NT2/D1 (cell line): Measurements from ENCODE around the gene INSR.

Source experiments
- DNase-seq: peaks from one replicate; pipeline ENCODE4 v3.0.0-alpha.2; 2011; ENCODE audit warnings: low read depth, low spot score
- H3K27me3 ChIP-seq: 2 replicates; pipeline ENCODE4 v1.6.0; 2011; ENCODE audit warnings: mild to moderate bottlenecking; ENCODE audit not compliant: insufficient read length, insufficient read depth
- H3K36me3 ChIP-seq: 2 replicates; pipeline ENCODE4 v1.6.1; 2011; ENCODE audit warnings: mild to moderate bottlenecking, low read length, mixed read lengths; ENCODE audit not compliant: insufficient read depth, insufficient read length
- H3K4me1 ChIP-seq: 2 replicates; pipeline ENCODE4 v1.5.1; 2011; ENCODE audit not compliant: insufficient read depth, insufficient read length
- H3K4me3 ChIP-seq: 2 replicates; pipeline ENCODE4 v1.5.1; 2011; ENCODE audit warnings: low read depth; ENCODE audit not compliant: insufficient read length
- H3K9ac ChIP-seq: 2 replicates; pipeline ENCODE4 v1.6.0; 2011; ENCODE audit warnings: low read depth; ENCODE audit not compliant: insufficient read length
- H3K9me3 ChIP-seq: 2 replicates; pipeline ENCODE4 v1.5.1; 2011; ENCODE audit warnings: mild to moderate bottlenecking, low read length; ENCODE audit not compliant: insufficient read depth
- SUZ12 ChIP-seq: IDR thresholded peaks from 2 replicates; pipeline ENCODE4 v1.6.1; 2011; ENCODE audit not compliant: insufficient read length, insufficient read depth; ENCODE audit errors: extremely low read depth
- YY1 ChIP-seq: IDR thresholded peaks from 2 replicates; pipeline ENCODE4 v1.6.1; 2011; ENCODE audit not compliant: insufficient read length, insufficient read depth
- ZNF274 ChIP-seq: IDR thresholded peaks from 2 replicates; pipeline ENCODE4 v1.6.1; 2011; ENCODE audit warnings: mild to moderate bottlenecking, low read depth, low read length

The INSR gene

GRCh38 chr19:7263066-7263465, 31.1 kb downstream of the INSR start:
- TF ChIP-seq YY1, result no peak
- no peak for TF ChIP-seq SUZ12
- no peak for TF ChIP-seq ZNF274
- H3K27me3 ChIP-seq, result no peaks in the 10 kb centered on the region
- peaks cover 9% of the 10 kb centered on the region for H3K4me1 ChIP-seq
- no peak for DNase-seq
- no peak overlapping the region for H3K4me3 ChIP-seq
- H3K9me3 ChIP-seq, result 0 out of 2 replicates have a peak, but pooled peaks cover 5% of the 10 kb centered on the region
- H3K36me3 ChIP-seq, result peaks cover 10% of the 10 kb centered on the region
- no peak overlapping the region for H3K9ac ChIP-seq

- Histone ChIP-seq H3K36me3 (peaks cover 10% of the 10 kb centered on the region), H3K4me3 (no peak overlapping the region), H3K9ac (no peak overlapping the region), H3K4me1 (peaks cover 9% of the 10 kb centered on the region), H3K9me3 (0 out of 2 replicates have a peak, but pooled peaks cover 5% of the 10 kb centered on the region), H3K27me3 (no peaks in the 10 kb centered on the region)
- DNase-seq, result no peak
- TF ChIP-seq ZNF274 (no peak), YY1 (no peak), SUZ12 (no peak)
Observed at GRCh38 chr19:7262470-7262869, 31.7 kb downstream of the INSR start.

- H3K36me3 ChIP-seq, result no peaks in the 10 kb centered on the region
- TF ChIP-seq YY1, result no peak
- peaks cover 10% of the 10 kb centered on the region for H3K4me1 ChIP-seq
- H3K27me3 ChIP-seq, result no peaks in the 10 kb centered on the region
- H3K4me3 ChIP-seq, result no peak overlapping the region
- H3K9ac ChIP-seq, result peak overlapping the region; percentile 32
- H3K9me3 ChIP-seq, result no peaks in the 10 kb centered on the region
- DNase-seq, result no peak
Observed at GRCh38 chr19:7260161-7260560, 34.1 kb downstream of the INSR start.

- Histone ChIP-seq H3K9ac (no peak overlapping the region), H3K36me3 (no peaks in the 10 kb centered on the region), H3K4me3 (no peak overlapping the region), H3K27me3 (no peaks in the 10 kb centered on the region), H3K4me1 (peaks cover 12% of the 10 kb centered on the region), H3K9me3 (no peaks in the 10 kb centered on the region)
- DNase-seq, result no peak
- no peak for TF ChIP-seq ZNF274
Observed at GRCh38 chr19:7258840-7259395, 35.3 kb downstream of the INSR start.

DNA sequence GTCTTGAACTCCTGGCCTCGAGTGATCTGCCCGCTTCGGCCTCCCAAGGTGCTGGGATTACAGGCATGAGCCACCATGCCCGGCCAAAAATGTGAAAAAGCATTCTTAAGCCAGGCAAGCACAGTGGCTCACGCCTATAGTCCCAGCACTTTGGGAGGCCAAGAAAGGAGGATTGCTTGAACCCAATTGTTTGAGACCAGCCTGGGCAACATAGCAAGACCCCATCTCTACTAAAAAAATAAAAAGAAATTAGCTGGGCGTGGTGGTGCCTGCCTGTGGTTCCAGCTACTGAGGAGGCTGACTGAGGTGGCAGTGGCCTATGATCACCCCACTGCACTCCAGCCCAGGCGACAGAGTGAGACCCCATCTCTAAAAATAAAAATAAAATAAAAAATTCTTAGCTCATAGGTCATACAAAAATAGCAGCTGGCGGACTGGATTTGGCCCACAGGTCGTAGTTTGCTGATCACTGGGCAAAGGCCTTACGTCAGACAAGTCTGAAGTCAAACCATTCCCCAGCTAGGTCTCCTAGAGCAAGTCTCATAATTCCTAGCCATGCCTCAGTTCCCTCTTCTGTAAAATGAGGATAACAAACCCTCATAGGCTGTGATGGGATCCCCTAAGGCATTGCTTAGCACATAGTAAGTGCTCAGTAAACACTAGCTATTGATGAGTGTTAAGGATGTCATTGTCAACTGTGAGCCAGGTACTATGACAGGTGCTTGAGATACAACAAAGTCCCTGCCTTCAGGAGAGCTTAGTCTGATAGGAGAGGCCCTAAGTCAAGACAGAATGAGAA, 36.0 kb downstream of the INSR start:
- TF ChIP-seq SUZ12 (no peak), YY1 (no peak), ZNF274 (no peak)
- Histone ChIP-seq H3K36me3 (no peaks in the 10 kb centered on the region), H3K4me3 (no peak overlapping the region), H3K9ac (no peak overlapping the region), H3K27me3 (no peaks in the 10 kb centered on the region), H3K4me1 (peaks cover 12% of the 10 kb centered on the region), H3K9me3 (no peaks in the 10 kb centered on the region)
- DNase-seq, result no peak

- Histone ChIP-seq H3K36me3 (no peaks in the 10 kb centered on the region), H3K9ac (no peak overlapping the region)
Observed at GRCh38 chr19:7257148-7258040, 36.8 kb downstream of the INSR start.

GRCh38 chr19:7255631-7256030, 38.6 kb downstream of the INSR start:
- Histone ChIP-seq H3K4me1 (peaks cover 7% of the 10 kb centered on the region), H3K4me3 (no peak overlapping the region)

More at GRCh38 chr19:7257148-7258040, 36.8 kb downstream of the INSR start:
- Histone ChIP-seq H3K4me3 (no peak overlapping the region), H3K4me1 (peaks cover 7% of the 10 kb centered on the region), H3K9me3 (no peaks in the 10 kb centered on the region), H3K27me3 (no peaks in the 10 kb centered on the region)
- TF ChIP-seq YY1, result no peak
- no peak for TF ChIP-seq ZNF274
- TF ChIP-seq SUZ12, result no peak
- DNase-seq, result no peak

More at GRCh38 chr19:7255631-7256030, 38.6 kb downstream of the INSR start:
- no peak overlapping the region for H3K9ac ChIP-seq
- DNase-seq, result no peak
- no peak for TF ChIP-seq ZNF274
- no peaks in the 10 kb centered on the region for H3K9me3 ChIP-seq
- H3K36me3 ChIP-seq, result no peaks in the 10 kb centered on the region
- no peaks in the 10 kb centered on the region for H3K27me3 ChIP-seq
